Measurements from ENCODE around the gene THSD7B. TPM values are rescaled to one million over a fixed set of nuclear protein-coding genes. Genes with fewer than 3 reads are reported as not detected.

THSD7B gene
- total and polyA plus RNA-seq, 2 of the 8 experiments (the other 6 are each of a cell fraction or from before 2014, with no cell fraction given), result 0.60 to 2.9 TPM

GRCh38 chr2:137522620-137523011, 757.3 kb downstream of the THSD7B start (continued):
- TF ChIP-seq KDM5A (IDR thresholded peaks at IDR 0.05; ENCODE audit: low read length) (no peak), JUND (IDR thresholded peaks at IDR 0.05; ENCODE audit: low read length) (no peak)
